H7 (cell line): ENCODE data around the gene RBM34. TPM values are rescaled to one million over a fixed set of nuclear protein-coding genes. Genes with fewer than 3 reads are reported as not detected.
"Not testable (repeated sequence)": the region's sequence is repeated elsewhere in the genome, so short reads cannot be mapped to it uniquely, and the experiment has no call there.

ENCODE experiments used
- DNase-seq: peaks from one replicate; pipeline ENCODE4 v3.0.0; 2012
- H3K27me3 ChIP-seq: 2 replicates; pipeline ENCODE4 v1.6.0; 2011; ENCODE audit warnings: mild to moderate bottlenecking, low read length; ENCODE audit not compliant: control insufficient read depth, insufficient read depth
- H3K36me3 ChIP-seq: replicated peaks from 2 replicates; pipeline ENCODE4 v1.5.1; 2011; ENCODE audit warnings: low read length; ENCODE audit not compliant: control insufficient read depth, insufficient read depth
- H3K4me3 ChIP-seq: 2 replicates; pipeline ENCODE4 v1.5.1; 2011; ENCODE audit warnings: low read depth, mild to moderate bottlenecking, control low read depth, low read length, moderate library complexity; ENCODE audit not compliant: insufficient read depth
- total RNA-seq: library from RNA; depleted of rRNA; stranded (reverse); fragments of >200 nt; shearing (Covaris generic); gene quantifications from 2 replicates; pipeline ENCODE4 v1.2.3, GENCODE V29; 2014

The RBM34 gene
- total RNA-seq, 1 experiment from 2014 or later, result 101 TPM

DNA sequence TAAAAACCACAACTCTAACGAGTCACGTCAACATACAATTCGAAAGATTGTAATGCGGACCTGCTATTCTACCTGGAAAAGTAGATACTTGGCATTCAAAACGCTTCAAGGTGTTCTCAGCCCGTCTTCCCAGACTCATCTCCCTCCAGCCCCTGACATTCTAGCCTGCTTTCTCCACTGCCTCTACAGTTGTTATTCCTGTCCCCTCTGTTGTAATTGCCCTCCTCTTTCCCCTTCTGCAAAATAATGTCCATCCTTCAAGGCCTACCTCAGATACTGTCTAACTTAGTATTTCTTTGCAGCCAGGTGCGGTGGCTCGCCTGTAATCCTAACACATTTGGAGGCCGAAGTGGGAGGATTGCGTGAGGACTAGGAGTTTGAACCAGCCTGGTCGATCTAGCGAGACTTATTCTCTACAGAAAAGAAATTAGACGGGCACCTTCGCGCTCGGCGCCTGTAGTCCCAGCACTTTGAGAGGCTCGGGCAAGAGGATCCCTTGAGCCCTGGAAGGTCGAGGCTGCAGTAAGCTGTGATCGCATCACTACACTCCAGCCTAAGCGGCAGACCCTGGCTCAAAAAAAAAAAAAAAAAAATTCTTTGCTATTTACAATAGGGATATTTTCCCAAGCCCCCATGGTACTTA is 756 bp upstream of the RBM34 start:
- Histone ChIP-seq H3K36me3 (peaks cover 8% of the 10 kb centered on the region), H3K27me3 (no peaks in the 10 kb centered on the region), H3K4me3 (peak overlapping the region; percentile 95)
- DNase-seq, result peak; percentile 41

GRCh38 chr1:235160383-235160956 is 580 bp downstream of the RBM34 start:
- H3K27me3 ChIP-seq, result no peaks in the 10 kb centered on the region
- DNase-seq, result no peak
- H3K36me3 ChIP-seq, result peaks cover 9% of the 10 kb centered on the region
- peak overlapping the region; percentile 95 for H3K4me3 ChIP-seq

- H3K27me3 ChIP-seq, H3K36me3 ChIP-seq, DNase-seq, H3K4me3 ChIP-seq: not testable (repeated sequence)
Measured at GRCh38 chr1:235159930-235160329, 1.1 kb downstream of the RBM34 start.

GRCh38 chr1:235159284-235159683 is 1.8 kb downstream of the RBM34 start:
- peaks cover 12% of the 10 kb centered on the region for H3K36me3 ChIP-seq
- H3K27me3 ChIP-seq, H3K4me3 ChIP-seq, DNase-seq: not testable (repeated sequence)

DNA sequence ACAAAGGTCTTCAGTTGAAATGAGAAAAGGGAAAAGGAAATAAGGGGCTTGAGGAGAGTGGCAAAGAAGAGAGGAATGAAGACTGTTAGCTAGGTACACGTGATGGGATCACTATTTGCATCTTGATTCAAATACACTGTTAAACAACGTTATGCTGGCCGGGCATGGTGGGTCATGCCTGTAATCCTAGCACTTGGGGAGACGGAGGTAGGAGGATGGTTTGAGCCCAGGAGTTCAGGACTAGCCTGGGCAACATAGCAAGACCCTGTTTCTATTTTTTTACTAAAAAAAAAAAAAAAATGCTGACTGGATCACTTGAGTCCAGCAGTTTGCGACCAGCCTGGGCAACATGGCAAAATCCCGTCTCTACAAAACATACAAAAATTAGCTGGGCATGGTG is 2.4 kb downstream of the RBM34 start:
- DNase-seq, result no peak
- Histone ChIP-seq H3K36me3 (peaks cover 13% of the 10 kb centered on the region), H3K27me3 (no peaks in the 10 kb centered on the region), H3K4me3 (no peak overlapping the region)

DNA sequence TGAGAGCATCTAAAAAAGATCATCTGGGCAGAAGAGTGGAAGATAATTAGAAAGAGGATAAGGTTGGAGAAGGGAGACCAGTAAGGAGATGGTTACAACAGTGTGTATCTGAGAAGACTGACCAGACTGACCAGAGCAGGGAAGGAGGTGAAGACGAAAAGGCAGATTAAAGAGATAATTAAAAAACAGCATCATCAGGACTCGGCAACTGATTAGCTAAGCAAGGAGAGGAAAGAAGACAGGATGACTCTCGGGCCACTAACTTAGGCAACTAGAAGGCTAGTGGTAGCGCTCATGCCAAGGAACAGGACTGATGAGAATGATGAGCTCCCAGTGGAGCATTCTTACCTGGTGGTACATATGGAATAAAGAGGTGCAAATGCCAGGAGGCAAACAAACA is 3.9 kb downstream of the RBM34 start:
- Histone ChIP-seq H3K4me3 (no peak overlapping the region), H3K36me3 (peaks cover 16% of the 10 kb centered on the region)

GRCh38 chr1:235156740-235157139 is 4.3 kb downstream of the RBM34 start:
- no peak overlapping the region for H3K4me3 ChIP-seq
- DNase-seq, result no peak
- H3K27me3 ChIP-seq, result no peaks in the 10 kb centered on the region
- peaks cover 16% of the 10 kb centered on the region for H3K36me3 ChIP-seq

More for the DNA sequence above, 3.9 kb downstream of the RBM34 start:
- no peak for DNase-seq
- no peaks in the 10 kb centered on the region for H3K27me3 ChIP-seq

- DNase-seq, result no peak
- Histone ChIP-seq H3K27me3 (no peaks in the 10 kb centered on the region), H3K36me3 (peaks cover 16% of the 10 kb centered on the region)
Measured at GRCh38 chr1:235156265-235156664, 4.8 kb downstream of the RBM34 start.

GRCh38 chr1:235152235-235152634 is 8.8 kb downstream of the RBM34 start:
- Histone ChIP-seq H3K36me3 (peaks cover 17% of the 10 kb centered on the region), H3K4me3 (no peak overlapping the region), H3K27me3 (no peaks in the 10 kb centered on the region)
- DNase-seq, result no peak

More at GRCh38 chr1:235156265-235156664, 4.8 kb downstream of the RBM34 start:
- H3K4me3 ChIP-seq, result no peak overlapping the region

GRCh38 chr1:235151033-235151432 is 10.0 kb downstream of the RBM34 start:
- H3K27me3 ChIP-seq, result no peaks in the 10 kb centered on the region
- H3K36me3 ChIP-seq, result peaks cover 14% of the 10 kb centered on the region

GRCh38 chr1:235149824-235150223 is 11.2 kb downstream of the RBM34 start:
- DNase-seq, result no peak
- peaks cover 19% of the 10 kb centered on the region for H3K36me3 ChIP-seq

More at GRCh38 chr1:235151033-235151432, 10.0 kb downstream of the RBM34 start:
- H3K4me3 ChIP-seq, result no peak overlapping the region
- DNase-seq, result no peak

GRCh38 chr1:235147269-235147668 is 13.8 kb downstream of the RBM34 start:
- H3K4me3 ChIP-seq, result no peak overlapping the region

More at GRCh38 chr1:235149824-235150223, 11.2 kb downstream of the RBM34 start:
- H3K27me3 ChIP-seq, result no peaks in the 10 kb centered on the region
- H3K4me3 ChIP-seq, result no peak overlapping the region

DNA sequence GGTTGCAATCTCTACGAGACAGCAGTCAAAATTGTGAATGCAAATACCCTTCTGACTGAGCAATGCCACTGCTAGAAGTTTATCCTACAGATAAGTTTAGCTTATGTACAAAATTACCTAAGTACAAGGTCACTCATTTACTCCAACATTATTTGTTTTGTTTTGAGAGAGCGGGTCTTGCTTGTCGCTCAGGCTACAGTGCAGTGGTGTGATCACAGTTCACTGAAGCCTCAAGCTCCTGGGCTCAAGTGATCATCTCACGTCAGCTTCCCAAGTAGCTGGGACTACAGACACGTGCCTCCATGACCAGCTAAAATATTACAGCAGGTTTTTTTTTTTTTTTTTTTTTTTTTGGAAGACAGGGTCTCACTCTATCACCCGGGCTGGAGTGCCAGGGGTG is 15.4 kb downstream of the RBM34 start:
- DNase-seq, result no peak
- Histone ChIP-seq H3K27me3 (no peaks in the 10 kb centered on the region), H3K4me3 (no peak overlapping the region), H3K36me3 (peaks cover 13% of the 10 kb centered on the region)

More at GRCh38 chr1:235147269-235147668, 13.8 kb downstream of the RBM34 start:
- no peak for DNase-seq
- H3K27me3 ChIP-seq, result no peaks in the 10 kb centered on the region
- H3K36me3 ChIP-seq, result peaks cover 13% of the 10 kb centered on the region

DNA sequence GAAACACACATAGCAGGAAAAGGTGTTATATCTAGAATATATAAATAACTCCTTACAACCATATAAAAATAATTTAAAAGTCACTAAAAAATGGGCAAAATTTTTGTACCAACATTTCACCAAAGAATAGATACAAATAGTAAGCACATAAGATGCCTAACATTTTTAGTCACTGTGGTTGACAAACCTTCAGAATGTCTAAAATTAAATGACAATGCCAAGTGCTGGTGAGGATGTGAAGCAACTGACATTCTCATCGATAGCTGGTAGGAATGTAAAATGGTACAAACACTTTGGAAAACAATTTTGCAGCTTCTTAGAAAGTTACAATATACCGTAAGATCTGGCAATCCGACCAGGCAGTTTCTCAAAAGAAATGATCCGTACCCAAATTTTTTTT is 18.1 kb downstream of the RBM34 start:
- Histone ChIP-seq H3K27me3 (no peaks in the 10 kb centered on the region), H3K36me3 (peaks cover 18% of the 10 kb centered on the region), H3K4me3 (no peak overlapping the region)
- no peak for DNase-seq

- Histone ChIP-seq H3K4me3 (no peak overlapping the region), H3K27me3 (no peaks in the 10 kb centered on the region), H3K36me3 (peaks cover 28% of the 10 kb centered on the region)
- no peak for DNase-seq
Measured at GRCh38 chr1:235139315-235139714, 21.7 kb downstream of the RBM34 start.
